GM12872 (cell line): ENCODE data around the gene APBB2.

Source experiments
- TF ChIP-seq, protein P1 (sequence below): IDR thresholded peaks from 3 replicates; pipeline ENCODE4 v1.5.1; 2011; ENCODE audit warnings: low read depth, mild to moderate bottlenecking, low read length, moderate library complexity; ENCODE audit not compliant: insufficient read depth

The APBB2 gene

DNA sequence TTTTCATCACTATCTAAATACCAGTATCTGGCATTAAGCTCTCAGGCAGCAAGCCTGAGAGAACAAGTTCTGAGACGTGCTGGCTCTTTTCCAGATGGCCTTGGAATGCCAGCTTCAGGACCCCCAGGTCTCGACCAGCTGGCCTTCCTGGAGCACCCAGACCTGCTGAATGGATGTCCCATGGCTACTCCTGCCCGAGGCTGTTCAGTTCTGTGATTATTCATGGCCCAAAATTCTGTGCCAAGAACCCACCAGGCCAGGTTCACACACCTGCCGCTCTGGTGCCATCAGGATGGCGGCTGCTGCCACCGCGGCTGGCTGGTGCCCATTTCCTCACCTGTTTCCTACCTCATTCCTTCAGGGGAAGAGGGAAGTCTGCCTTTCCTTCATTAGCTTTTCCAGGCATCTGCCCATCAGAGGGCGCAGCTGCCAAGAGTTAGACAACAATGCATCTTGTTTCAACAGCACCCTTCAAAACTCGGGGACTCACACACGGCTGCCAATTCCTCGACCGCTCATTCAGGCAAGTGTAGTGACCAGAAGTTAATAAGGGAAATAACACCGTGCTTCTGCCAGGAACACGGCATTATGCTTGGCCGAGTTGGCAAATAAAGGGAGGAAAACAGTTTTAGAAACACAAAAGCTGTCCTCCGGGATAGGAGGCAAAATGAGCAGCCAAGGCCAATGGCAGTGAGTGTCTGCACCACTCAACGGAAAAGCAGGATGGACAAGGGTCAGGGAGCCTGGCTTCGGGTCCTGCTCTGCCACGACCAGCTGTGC, 290.8 kb downstream of the APBB2 start:
- TF ChIP-seq, protein P1, sequence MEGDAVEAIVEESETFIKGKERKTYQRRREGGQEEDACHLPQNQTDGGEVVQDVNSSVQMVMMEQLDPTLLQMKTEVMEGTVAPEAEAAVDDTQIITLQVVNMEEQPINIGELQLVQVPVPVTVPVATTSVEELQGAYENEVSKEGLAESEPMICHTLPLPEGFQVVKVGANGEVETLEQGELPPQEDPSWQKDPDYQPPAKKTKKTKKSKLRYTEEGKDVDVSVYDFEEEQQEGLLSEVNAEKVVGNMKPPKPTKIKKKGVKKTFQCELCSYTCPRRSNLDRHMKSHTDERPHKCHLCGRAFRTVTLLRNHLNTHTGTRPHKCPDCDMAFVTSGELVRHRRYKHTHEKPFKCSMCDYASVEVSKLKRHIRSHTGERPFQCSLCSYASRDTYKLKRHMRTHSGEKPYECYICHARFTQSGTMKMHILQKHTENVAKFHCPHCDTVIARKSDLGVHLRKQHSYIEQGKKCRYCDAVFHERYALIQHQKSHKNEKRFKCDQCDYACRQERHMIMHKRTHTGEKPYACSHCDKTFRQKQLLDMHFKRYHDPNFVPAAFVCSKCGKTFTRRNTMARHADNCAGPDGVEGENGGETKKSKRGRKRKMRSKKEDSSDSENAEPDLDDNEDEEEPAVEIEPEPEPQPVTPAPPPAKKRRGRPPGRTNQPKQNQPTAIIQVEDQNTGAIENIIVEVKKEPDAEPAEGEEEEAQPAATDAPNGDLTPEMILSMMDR = no peak

DNA sequence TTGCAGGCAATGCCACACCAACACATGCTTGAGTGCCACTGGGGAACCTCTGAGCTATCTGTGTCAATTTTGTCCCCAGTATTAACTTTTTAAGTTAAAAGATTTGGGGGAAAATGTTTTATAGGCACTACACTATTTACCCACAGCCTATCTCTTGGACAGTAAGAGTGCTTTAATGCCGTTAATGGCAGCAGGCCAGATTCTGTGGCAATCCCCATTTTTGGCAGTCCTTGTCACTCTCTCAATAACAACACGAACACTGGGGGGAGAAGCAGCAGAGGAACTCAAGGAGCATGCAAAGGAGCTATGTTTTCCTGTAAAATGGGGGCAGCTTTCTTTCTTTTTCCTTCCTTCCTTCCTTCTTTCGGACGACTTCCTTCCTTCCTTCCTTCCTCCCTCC, 296.0 kb downstream of the APBB2 start:
- TF ChIP-seq, protein P1 = no peak

DNA sequence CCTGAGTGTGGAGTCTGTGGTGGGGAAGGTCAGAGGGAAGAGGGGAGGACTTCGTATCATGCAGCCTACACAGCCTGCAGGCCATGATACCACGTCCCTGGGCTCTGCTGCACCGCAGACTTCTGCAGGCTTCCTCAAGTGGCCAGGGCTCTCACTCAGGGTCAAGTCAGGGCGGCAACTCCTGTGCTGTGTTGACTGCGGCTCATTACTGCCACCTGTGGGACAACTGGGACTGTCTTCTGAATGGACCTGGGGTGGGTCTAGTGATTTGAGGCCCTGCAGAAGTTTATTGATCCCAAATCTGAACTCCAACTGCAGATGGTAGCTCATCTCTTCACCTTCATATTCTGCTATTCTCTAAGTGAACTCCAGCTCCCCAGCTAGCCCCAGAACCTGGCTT, 297.5 kb downstream of the APBB2 start:
- TF ChIP-seq, protein P1 = peak; percentile 85

DNA sequence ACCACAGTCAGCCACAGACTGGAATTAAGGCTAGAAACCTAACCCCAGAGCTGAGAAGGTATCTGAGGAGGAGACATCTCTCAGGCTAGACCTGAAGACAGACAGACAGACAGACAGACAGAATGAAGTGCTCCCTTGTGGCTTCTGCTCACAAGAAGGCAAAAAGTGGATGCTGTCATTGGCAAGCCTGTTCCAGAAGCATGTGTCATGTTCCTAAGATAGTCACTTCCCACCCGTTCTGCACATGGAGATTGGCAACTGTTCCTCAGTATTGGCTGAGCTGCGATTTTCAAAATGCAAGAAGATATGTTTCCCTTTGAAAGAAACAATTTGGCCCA, 298.2 kb downstream of the APBB2 start:
- TF ChIP-seq, protein P1 = no peak

DNA sequence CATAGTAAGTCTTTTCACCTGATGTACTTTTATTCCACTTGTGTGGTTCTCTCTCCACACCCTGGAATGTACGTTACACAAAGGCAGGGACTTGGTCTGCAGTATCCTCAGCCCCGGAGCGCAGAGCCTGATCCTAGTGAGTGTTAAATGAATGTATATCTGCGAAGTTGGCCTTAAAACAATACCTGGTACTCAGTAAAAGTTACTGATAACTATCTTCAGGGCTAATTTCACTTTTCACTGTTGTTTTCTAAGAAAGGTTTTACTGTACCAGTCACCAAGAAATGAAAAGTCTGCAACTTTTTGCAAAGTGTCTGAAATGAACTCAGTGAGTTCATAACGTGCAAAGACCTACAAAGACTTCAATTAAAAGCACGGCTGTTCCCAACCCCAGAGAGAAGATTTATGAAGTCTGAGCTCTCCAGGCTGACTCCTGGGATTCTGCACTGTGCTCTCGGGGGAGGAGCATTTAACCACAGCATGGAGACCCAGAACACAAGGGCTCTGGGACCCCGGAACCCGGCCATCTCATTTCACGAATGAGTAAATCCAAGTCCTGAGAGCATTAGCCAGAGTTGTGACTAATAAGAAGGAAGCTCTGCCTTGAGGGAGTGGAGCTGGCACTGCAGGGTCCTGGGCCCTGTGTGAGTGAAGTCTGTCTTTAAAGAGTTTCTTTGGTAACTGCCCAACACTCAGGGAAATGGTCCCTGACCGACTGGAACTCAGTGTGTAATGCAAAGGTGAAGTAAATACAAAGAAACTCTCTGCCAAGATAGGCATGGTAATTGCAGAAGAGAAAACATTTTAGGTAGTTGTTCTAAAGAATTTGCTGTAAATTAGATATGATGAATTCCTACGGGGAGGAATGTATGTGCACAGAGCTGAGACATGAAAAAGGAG, 298.8 kb downstream of the APBB2 start:
- TF ChIP-seq, protein P1 = no peak

DNA sequence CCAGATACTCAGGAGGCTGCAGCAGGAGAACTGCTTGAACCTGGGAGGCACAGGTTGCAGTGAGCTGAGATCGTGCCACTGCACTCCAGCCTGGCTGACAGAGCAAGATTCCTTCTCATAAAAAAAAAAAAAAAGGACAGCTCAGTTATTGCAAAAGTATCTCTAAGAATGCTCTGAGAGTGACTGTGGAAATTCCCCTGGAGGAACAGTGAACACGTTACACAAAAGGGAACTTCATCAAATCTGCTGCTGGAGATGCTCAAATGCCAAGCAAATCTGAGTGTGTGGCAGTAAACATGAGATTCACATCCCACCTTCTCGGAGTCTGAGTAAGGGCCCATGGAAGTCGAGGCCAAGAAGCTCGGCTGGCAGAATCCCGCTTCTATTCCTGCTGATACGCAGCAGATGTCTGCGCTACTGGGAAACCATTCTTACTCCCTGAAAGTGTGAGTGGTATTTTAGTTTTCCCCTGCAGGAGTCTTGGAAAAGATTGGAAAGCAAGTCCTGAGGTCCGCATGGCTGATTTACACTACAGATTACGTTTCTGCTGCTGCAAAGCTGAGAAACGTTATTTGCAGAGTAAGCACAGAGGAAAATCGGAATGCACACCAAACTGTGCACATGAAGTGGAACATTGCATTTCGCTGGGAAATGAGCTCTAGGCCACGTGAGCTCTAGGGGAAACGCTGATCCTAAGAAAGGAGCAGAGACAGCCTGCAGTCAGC, 301.7 kb downstream of the APBB2 start:
- TF ChIP-seq, protein P1 = no peak

DNA sequence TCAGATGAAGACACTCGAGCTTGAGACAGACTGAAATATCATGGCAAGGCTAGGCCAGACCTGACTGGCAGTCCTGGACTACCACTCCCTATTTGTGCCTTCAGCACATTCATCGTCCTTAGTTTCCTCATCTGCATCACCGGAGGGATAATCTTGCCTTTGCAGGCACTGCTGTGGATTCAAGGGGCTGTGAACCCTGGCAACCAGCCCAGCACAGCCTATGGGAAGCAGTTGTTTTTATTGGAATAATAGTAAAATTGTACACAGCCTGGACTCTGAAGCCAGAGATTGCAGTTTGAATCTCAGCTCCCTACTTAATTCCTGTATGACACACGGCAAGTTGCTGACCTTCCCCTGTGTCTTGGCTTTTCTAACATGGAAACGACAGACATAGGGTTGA, 303.6 kb downstream of the APBB2 start:
- TF ChIP-seq, protein P1 = no peak
